Neural cell (in vitro differentiated cells): ENCODE measurements around the gene DCAF8L1. TPM values are rescaled to one million over a fixed set of nuclear protein-coding genes. Genes with fewer than 3 reads are reported as not detected.
"Not testable (repeated sequence)": the region's sequence is repeated elsewhere in the genome, so short reads cannot be mapped to it uniquely, and the experiment has no call there.

Source experiments
- H2AFZ ChIP-seq: fragments of 200-600, 300-800 bp; sonication (generic), shearing (Covaris generic); 2 replicates; pipeline ENCODE4 v1.6.0; 2014; ENCODE audit warnings: low read depth, mild to moderate bottlenecking, antibody characterized with exemption, low read length, moderate library complexity
- H3F3A ChIP-seq: fragments of 200-600 bp; shearing (Covaris generic); 2 replicates; pipeline ENCODE4 v1.6.1; 2016; ENCODE audit warnings: mild to moderate bottlenecking, moderate library complexity, mixed read lengths, antibody characterized with exemption, low read length; ENCODE audit not compliant: insufficient read depth, poor library complexity, severe bottlenecking
- H3K27ac ChIP-seq: fragments of 200-600, 300-800 bp; sonication (generic), shearing (Covaris generic); 2 replicates; pipeline ENCODE4 v1.5.1; 2014; ENCODE audit warnings: mild to moderate bottlenecking, low read length, moderate library complexity
- H3K27me3 ChIP-seq: fragments of 300-800, 200-600 bp; sonication (generic), shearing (Covaris generic); 2 replicates; pipeline ENCODE4 v1.6.0; 2014; ENCODE audit warnings: mild to moderate bottlenecking, low read depth, low read length, moderate library complexity; ENCODE audit not compliant: insufficient read depth
- H3K36me3 ChIP-seq: fragments of 300-800, 200-600 bp; sonication (generic), shearing (Covaris generic); 2 replicates; pipeline ENCODE4 v1.5.1; 2014; ENCODE audit warnings: mild to moderate bottlenecking, antibody characterized with exemption, low read length, moderate library complexity; ENCODE audit not compliant: insufficient read depth
- H3K4me2 ChIP-seq: fragments of 300-800, 200-600 bp; sonication (generic), shearing (Covaris generic); 2 replicates; pipeline ENCODE4 v1.6.0; 2014; ENCODE audit warnings: mild to moderate bottlenecking, low read length
- H3K4me3 ChIP-seq: fragments of 300-800, 200-600 bp; sonication (generic), shearing (Covaris generic); 2 replicates; pipeline ENCODE4 v1.5.1; 2014; ENCODE audit warnings: mild to moderate bottlenecking, low read length, moderate library complexity
- H3K79me2 ChIP-seq: fragments of 200-600 bp; shearing (Covaris generic); replicated peaks from 2 replicates; pipeline ENCODE4 v1.6.0; 2014; ENCODE audit warnings: mild to moderate bottlenecking, low read length, moderate library complexity; ENCODE audit not compliant: insufficient read depth
- H3K9ac ChIP-seq: fragments of 300-800, 200-600 bp; sonication (generic), shearing (Covaris generic); 2 replicates; pipeline ENCODE4 v1.6.1; 2016; ENCODE audit warnings: mild to moderate bottlenecking, low read length, mixed read lengths
- H3K9me2 ChIP-seq: fragments of 200-600 bp; shearing (Covaris generic); 2 replicates; pipeline ENCODE4 v1.6.1; 2016; ENCODE audit warnings: mild to moderate bottlenecking, low read length, mixed read lengths; ENCODE audit not compliant: insufficient read depth
- H3K9me3 ChIP-seq: fragments of 200-600, 300-800 bp; sonication (generic), shearing (Covaris generic); 2 replicates; pipeline ENCODE4 v1.6.1; 2016; ENCODE audit warnings: mild to moderate bottlenecking, mixed run types, low read length, moderate library complexity, mixed read lengths
- H4K20me1 ChIP-seq: fragments of 200-600 bp; shearing (Covaris generic); 2 replicates; pipeline ENCODE4 v1.6.1; 2016; ENCODE audit warnings: mild to moderate bottlenecking, mixed run types; ENCODE audit not compliant: insufficient read depth
- EP300 ChIP-seq: fragments of 450-650 bp; conservative IDR thresholded peaks from 2 replicates; pipeline ENCODE4 v1.6.1; 2014; ENCODE audit warnings: antibody characterized with exemption, mild to moderate bottlenecking, moderate library complexity; ENCODE audit not compliant: poor library complexity, severe bottlenecking
- EZH2 ChIP-seq: fragments of 200-600, 300-800 bp; shearing (Covaris generic), sonication (generic); IDR thresholded peaks from 2 replicates; pipeline ENCODE4 v1.6.1; 2014; ENCODE audit warnings: antibody characterized with exemption, low read length, borderline replicate concordance, mild to moderate bottlenecking; ENCODE audit not compliant: insufficient read depth, poor library complexity, severe bottlenecking
- MXI1 ChIP-seq: fragments of 450-650 bp; conservative IDR thresholded peaks from 2 replicates; pipeline ENCODE4 v1.6.1; 2014; ENCODE audit warnings: antibody characterized with exemption, mild to moderate bottlenecking; ENCODE audit not compliant: poor library complexity, severe bottlenecking
- POLR2AphosphoS5 ChIP-seq: IDR thresholded peaks from 2 replicates; pipeline ENCODE4 v1.6.1; 2012
- RAD21 ChIP-seq: fragments of 450-650 bp; conservative IDR thresholded peaks from 2 replicates; pipeline ENCODE4 v1.6.1; 2014; ENCODE audit warnings: antibody characterized with exemption, mild to moderate bottlenecking, moderate library complexity
- SMC3 ChIP-seq: fragments of 450-650 bp; conservative IDR thresholded peaks from 2 replicates; pipeline ENCODE4 v1.6.1; 2014; ENCODE audit warnings: antibody characterized with exemption, mild to moderate bottlenecking, moderate library complexity; ENCODE audit not compliant: poor library complexity
- TAF1 ChIP-seq: IDR thresholded peaks from 2 replicates; pipeline ENCODE4 v1.6.1; 2012; ENCODE audit warnings: low read depth
- polyA plus RNA-seq: library from polyadenylated mRNA; depleted of rRNA; stranded (reverse); fragments of >200 nt; gene quantifications from 2 replicates; pipeline ENCODE4 v1.2.3, GENCODE V29; 2014
- TF ChIP-seq, protein P1 (sequence below): fragments of 450-650 bp; IDR thresholded peaks from 2 replicates; pipeline ENCODE4 v1.5.1; 2014; ENCODE audit warnings: antibody characterized with exemption, mild to moderate bottlenecking, moderate library complexity; ENCODE audit not compliant: poor library complexity, severe bottlenecking
- TF ChIP-seq, protein P2 (sequence below): IDR thresholded peaks from 2 replicates; pipeline ENCODE4 v1.6.1; 2012; ENCODE audit warnings: borderline replicate concordance

The DCAF8L1 gene
- polyA plus RNA-seq, 1 donor from 2014 or later, result not detected

DNA sequence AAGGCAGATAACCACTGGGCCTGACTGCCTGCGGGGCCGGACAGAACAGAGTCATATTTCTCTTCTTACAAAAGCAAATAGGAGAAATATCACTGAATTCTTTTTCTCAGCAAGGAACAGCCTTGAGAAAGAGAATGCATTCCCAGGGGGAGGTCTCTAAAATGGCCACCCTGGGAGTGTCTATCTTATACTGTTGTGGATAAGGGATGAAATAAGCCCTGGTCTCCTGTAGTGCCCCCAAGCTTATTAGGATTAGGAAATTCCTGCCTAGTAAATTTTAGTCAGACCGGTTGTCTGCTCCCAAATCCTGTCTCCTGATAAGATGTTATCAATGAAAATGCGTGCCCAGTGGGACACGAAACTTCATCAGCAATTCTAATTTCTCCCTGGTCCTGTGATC lies 20.8 kb downstream of the DCAF8L1 start:
- H3K27ac ChIP-seq, H3K4me3 ChIP-seq, H3K9ac ChIP-seq, H2AFZ ChIP-seq, H3K9me2 ChIP-seq, H3K9me3 ChIP-seq, H3K79me2 ChIP-seq, H3K4me2 ChIP-seq, H4K20me1 ChIP-seq, H3K27me3 ChIP-seq, H3F3A ChIP-seq, H3K36me3 ChIP-seq: not testable (repeated sequence)

DNA sequence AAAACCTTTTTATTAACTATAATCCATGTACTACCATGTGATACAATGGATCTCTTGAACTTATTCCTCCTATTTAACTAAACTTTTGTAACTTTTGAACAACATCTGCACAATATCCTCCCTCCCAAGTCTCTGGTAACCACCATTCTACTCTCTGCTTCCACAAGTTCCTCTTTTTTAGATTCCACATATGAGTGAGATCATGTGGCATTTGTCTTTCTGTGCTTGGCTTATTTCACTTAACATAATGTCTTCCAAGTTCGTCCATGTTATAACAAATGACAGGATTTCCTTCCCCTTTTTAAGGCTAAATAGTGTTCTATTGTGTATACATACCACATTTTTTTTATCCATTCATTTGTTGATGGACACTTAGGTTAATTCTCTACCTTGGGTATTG lies 28.1 kb downstream of the DCAF8L1 start:
- no peaks in the 10 kb centered on the region for H3K9me2 ChIP-seq
- no peaks in the 10 kb centered on the region for H3K36me3 ChIP-seq
- H2AFZ ChIP-seq, result no peak overlapping the region
- TF ChIP-seq, protein P1, sequence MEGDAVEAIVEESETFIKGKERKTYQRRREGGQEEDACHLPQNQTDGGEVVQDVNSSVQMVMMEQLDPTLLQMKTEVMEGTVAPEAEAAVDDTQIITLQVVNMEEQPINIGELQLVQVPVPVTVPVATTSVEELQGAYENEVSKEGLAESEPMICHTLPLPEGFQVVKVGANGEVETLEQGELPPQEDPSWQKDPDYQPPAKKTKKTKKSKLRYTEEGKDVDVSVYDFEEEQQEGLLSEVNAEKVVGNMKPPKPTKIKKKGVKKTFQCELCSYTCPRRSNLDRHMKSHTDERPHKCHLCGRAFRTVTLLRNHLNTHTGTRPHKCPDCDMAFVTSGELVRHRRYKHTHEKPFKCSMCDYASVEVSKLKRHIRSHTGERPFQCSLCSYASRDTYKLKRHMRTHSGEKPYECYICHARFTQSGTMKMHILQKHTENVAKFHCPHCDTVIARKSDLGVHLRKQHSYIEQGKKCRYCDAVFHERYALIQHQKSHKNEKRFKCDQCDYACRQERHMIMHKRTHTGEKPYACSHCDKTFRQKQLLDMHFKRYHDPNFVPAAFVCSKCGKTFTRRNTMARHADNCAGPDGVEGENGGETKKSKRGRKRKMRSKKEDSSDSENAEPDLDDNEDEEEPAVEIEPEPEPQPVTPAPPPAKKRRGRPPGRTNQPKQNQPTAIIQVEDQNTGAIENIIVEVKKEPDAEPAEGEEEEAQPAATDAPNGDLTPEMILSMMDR, result no peak
- TF ChIP-seq TAF1 (no peak), RAD21 (no peak), SMC3 (no peak), EP300 (no peak), POLR2AphosphoS5 (no peak), MXI1 (no peak), EZH2 (no peak)
- TF ChIP-seq, protein P2, sequence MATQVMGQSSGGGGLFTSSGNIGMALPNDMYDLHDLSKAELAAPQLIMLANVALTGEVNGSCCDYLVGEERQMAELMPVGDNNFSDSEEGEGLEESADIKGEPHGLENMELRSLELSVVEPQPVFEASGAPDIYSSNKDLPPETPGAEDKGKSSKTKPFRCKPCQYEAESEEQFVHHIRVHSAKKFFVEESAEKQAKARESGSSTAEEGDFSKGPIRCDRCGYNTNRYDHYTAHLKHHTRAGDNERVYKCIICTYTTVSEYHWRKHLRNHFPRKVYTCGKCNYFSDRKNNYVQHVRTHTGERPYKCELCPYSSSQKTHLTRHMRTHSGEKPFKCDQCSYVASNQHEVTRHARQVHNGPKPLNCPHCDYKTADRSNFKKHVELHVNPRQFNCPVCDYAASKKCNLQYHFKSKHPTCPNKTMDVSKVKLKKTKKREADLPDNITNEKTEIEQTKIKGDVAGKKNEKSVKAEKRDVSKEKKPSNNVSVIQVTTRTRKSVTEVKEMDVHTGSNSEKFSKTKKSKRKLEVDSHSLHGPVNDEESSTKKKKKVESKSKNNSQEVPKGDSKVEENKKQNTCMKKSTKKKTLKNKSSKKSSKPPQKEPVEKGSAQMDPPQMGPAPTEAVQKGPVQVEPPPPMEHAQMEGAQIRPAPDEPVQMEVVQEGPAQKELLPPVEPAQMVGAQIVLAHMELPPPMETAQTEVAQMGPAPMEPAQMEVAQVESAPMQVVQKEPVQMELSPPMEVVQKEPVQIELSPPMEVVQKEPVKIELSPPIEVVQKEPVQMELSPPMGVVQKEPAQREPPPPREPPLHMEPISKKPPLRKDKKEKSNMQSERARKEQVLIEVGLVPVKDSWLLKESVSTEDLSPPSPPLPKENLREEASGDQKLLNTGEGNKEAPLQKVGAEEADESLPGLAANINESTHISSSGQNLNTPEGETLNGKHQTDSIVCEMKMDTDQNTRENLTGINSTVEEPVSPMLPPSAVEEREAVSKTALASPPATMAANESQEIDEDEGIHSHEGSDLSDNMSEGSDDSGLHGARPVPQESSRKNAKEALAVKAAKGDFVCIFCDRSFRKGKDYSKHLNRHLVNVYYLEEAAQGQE, result no peak
- H3K27ac ChIP-seq, result no peak overlapping the region
- H3K4me2 ChIP-seq, result no peak overlapping the region
- H3K27me3 ChIP-seq, result no peaks in the 10 kb centered on the region
- H3K9ac ChIP-seq, result no peak overlapping the region
- H3K4me3 ChIP-seq, result no peak overlapping the region
- no peaks in the 10 kb centered on the region for H3K9me3 ChIP-seq
- H3K79me2 ChIP-seq, result no peaks in the 10 kb centered on the region
- no peaks in the 10 kb centered on the region for H4K20me1 ChIP-seq
- H3F3A ChIP-seq, result no peaks in the 10 kb centered on the region

DNA sequence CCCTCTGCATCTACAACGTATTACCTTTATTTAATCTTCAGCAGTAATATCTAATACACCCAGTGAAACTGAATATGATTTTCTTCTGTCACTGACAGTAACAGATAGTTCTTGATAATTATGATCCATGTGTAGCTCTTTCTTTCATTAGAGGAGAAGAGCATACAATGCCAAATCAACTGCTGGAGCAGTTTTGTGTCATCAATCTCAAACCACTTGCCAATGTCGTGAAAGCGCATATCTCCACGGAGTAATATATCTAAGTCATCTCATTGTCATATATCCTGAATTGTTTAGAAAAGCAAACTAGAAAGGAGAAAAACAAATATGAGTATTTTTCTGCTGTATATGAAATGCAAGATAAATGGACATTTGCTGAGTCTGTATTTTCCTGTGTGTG lies 47.9 kb downstream of the DCAF8L1 start:
- Histone ChIP-seq H3K4me3 (no peak overlapping the region), H3K9me3 (no peaks in the 10 kb centered on the region), H3K9me2 (no peaks in the 10 kb centered on the region), H3K4me2 (no peak overlapping the region), H3K79me2 (no peaks in the 10 kb centered on the region), H3F3A (no peaks in the 10 kb centered on the region), H3K27ac (no peak overlapping the region), H3K9ac (no peak overlapping the region), H3K36me3 (no peaks in the 10 kb centered on the region), H4K20me1 (no peaks in the 10 kb centered on the region), H2AFZ (no peak overlapping the region), H3K27me3 (no peaks in the 10 kb centered on the region)
- TF ChIP-seq EP300 (peak; percentile 66), RAD21 (no peak)

Other genes with a start within 250 kb of the DCAF8L1 start
- gene MAGEB10, start 173.5 kb downstream of the DCAF8L1 start, polyA plus RNA-seq, result not detected in 2 replicates